SIG-M5 treated with dmso at 0.1 percent for 504 hours (cell line): ENCODE results near the gene FAM240B.

Experiments
- DNase-seq: peaks from one replicate; lab custom pipeline; 2025; ENCODE audit not compliant: unreplicated experiment; lab: John Stamatoyannopoulos, UW

The FAM240B gene

DNA sequence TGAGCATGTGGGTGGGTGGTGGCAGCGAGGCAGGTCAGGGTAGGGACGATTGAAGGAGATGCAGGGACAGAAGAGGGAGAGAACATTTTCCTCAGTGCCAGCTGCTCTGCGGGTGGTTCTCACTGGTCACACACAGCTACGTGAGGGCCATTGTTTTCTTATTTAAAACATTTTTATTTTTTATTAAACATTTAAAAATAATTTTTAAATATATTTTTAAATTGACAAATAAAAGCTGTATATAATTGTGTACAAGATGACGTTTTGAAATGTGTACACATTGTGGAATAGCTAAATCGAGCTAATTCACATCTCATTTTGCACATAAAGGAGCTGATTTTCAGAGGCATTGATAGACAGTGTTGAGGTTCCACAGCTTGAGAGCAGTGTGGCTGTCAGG lies 14.0 kb downstream of the FAM240B start:
- no peak for DNase-seq

DNA sequence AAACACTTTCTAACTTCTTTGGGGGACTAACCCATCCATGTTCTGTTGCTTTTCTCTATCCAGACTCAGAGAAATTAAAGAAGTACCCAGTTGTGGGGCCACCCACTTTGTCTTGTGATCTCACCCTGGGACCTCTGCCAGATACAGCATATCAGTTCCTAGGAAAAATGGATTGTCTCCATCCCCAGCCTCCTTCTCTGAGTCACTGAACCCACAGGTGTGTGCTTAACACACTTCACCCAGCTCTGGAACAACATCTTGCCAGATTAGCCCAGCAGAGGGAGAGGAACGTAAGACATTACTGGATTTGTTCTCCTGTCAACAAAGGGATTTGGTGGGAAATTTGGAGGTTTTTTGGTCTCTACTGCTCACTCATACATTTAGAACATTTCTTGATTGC lies 19.2 kb downstream of the FAM240B start:
- no peak for DNase-seq

DNA sequence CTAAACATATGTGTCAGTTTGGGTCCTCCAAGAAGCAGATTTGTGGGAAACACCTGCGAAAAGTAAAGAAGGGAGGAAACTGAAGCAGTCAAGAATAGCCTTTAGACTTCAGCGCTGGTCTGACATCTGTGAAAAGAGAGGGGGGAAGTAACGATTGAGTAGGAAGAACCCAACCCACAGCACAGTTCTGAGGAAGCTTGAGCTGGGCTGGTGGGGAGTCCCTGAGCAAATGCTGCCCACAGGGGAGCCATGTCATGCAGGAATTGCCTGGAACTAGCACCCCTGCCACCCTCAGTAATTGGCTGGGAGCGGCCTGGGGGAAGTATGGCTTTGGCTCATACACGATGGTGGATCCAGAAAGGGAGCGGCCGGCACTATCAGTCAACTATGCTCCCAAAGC lies 20.6 kb downstream of the FAM240B start:
- DNase-seq, result no peak

DNA sequence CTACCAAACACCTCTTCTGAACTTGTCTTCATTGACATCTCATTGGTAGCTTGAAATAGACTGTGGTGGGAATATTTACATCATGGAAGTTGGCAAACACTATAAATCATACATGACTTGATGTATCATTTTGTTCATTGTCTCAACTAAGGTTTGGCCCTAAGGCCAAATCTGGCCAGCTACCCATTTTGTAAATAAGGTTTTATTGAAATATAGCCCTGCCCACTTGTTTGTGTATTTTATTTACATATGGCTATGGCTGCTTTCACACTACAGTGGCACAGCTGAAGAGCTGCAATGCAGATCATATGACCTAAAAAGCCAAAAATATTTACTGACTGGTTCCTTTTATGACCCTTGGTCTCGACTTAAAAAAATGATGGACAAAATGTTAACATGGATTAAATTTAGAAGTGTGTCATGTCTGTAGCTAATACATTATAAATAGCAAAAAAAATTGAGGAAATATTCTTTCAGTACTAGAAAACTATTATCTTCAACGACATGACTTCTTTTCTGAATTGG lies 22.1 kb downstream of the FAM240B start:
- DNase-seq, result no peak

DNA sequence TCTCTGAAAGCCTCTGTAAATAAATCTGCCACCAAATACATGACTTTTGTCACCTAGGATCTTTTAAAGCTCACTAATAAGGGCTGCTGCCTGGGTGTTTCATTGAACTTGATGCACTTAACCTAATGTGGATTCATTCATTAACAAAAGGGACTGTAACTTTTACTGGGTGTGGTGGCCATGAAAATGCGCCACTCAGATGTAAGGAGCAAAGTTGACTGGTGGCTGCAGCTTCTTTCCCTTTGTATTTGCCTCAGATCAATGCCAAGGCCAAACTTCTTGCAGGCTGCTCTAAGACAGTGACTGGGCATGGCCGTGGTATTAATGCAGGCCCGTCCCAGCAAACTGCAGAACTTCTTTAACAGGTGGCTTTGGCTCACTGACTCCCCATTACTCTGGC lies 22.9 kb downstream of the FAM240B start:
- no peak for DNase-seq

DNA sequence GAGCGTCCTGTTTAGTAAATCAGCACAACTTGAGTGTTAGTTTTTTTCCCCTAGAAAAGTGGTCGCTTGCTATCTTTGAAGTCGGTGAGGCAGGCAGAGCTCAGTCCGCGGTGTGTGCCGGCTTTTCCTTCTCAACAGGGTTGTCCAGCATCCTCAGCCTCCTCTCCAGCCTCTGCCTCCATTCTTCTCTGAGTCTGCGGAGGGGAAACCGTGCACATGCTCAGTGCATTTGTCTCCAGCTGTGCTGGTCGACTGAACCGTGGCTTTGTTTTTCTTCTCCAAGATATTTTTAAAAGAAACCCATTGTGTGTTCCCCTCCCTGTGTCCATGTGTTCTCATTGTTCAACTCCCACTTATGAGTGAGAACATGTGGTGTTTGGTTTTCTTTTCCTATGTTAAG lies 25.3 kb downstream of the FAM240B start:
- no peak for DNase-seq

DNA sequence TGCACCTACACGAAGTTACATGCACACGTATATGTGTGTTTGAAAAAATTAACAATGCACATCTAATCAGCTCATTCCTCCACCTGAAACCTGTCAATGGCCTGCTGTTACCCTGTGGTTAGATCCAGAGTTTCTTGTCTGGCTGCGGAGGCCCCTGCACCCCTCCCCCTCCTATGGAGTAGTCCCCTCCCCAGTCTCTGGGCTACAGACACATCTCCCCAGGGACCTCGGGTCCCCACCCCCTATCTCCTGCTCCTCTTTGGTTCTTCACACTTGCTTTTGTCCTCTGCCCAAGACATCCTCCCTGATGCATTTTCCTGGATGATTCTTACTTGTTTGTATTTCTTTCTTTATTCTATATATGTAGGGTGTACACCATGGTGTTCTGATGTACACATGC lies 27.2 kb downstream of the FAM240B start:
- no peak for DNase-seq

DNA sequence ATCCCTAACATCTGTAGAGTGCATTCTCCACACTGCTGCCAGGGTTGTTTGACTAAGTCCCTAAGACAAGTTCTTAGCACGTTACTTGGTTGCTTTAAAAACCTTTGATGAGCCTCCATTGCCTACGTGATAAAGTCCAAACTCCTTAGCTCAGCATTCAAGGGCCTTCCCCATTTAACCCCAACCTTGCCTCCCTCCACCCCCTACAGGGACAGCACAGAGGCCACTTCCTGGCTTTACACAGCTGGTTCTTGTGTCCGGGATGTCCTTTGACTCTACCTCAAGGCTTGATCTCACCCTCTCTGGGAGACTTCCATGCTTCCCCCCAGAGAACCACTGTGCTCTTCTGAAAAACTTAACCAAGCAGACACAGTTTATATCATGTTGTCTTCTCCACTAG lies 29.4 kb downstream of the FAM240B start:
- no peak for DNase-seq

DNA sequence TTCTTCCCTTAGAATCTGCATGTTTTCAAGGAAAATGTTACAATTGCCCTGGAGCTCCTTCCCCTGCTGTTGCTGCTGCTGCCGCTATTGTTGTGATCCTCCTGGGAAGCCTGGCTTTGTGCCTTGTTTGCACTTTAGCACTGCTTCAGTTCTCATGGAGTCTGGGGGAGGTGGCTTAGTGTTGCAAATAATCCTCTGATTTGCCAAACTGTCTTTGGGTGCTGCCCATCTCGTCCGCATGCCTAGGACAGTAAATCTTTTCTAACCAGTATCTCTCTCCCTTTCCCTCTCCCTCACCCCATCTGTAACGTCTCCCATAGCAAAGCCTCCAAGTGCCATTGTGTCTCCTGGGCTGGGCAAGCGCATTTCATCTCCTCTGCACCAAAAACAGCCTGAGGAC lies 30.3 kb downstream of the FAM240B start:
- no peak for DNase-seq

DNA sequence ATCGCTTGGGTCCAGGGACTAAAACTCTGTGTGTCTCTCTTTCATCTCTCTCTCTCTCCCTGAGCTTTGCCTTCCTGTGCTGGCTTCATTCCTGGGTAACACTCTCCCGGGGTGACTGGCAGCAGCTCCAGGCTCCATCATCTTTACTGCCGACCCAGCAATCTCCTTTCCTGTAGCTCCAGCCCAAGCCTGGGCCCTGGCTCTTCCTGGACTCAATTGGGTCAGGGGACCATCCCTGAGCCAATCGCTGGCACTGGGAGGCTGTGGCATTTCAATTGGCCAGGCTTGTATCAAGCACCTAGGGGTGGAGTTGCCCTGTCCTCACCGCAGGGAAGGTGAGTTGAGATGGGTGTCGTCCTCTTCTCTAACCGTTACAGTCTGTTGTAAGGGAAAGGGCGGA lies 31.9 kb downstream of the FAM240B start:
- DNase-seq, result no peak

DNA sequence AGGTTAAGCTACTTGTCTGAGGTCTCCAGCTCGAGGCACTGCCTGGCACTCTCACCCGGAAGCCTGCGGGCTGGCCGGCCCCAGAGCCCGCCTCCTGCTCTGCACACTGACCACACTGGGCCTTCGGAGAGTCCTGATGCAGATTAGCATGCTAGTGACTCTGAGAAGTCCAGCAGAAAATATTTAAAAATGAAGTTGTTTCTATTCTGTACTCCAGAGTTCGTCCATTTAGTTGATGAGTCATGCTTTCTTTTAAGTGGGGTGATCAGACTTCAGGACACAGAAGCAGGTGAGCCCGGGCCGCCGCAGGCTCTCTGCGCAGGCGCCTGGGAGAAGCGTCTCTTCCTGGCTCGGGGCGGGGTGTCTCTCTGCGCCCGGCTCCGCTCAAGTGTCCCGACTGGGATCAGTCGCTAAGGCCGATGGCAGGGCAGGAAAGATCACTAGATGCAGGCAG lies 32.5 kb downstream of the FAM240B start:
- no peak for DNase-seq

DNA sequence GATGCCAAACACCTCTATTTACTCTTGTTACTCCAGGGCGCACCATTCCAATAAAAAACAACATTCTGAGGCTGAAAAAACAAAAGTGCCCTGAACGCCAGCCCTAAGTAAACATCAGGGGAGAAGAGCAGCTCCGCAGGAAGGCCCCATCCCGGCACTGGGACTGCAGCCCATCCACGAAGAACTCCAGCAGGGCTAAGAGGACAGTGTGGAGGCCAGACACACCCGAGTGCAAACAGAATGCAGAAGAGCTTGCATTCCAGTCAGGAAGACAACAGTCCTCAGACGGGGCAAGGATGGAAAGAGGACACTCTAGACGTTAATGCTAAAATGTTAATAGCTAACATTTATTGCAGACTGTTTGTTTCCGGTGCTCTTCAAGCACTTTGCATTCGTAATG lies 33.0 kb downstream of the FAM240B start:
- no peak for DNase-seq

DNA sequence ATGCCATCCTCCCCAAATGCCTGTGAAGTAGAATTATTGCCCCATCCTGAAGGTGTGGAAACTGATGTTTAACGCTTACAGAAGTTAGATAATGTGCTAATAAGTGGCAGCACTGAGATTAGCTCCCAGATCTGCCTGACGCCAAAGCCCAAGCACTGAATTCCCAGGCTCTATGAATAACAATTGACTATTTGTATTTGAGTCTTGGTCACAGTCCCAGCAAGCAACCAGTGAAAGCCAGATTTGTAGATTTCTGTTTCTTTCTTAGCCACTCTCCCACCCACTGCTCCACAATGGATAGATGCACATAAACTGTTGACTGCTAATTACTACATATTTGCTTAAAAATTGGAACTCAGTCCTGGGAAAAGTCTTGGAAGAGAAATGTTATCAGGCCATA lies 34.4 kb downstream of the FAM240B start:
- DNase-seq, result no peak

DNA sequence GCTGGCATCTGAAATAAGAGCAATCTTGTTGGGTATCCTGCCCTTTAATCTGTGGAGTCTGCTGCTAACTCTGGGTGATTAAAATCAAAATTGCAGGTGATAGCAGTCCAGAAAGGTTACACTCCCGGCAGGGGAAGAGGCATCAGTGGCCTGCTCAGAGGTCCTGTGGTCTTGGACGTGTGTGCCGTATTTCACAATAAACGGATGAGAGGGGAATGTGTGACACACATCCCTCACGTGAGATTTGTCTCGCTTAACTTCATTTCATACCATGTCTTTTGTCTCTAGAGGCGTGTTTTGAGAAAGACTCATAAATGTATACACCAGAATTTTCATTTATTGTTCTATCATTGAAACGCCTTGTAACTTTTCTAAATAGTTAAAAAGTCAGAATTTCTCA lies 36.6 kb downstream of the FAM240B start:
- DNase-seq, result no peak

DNA sequence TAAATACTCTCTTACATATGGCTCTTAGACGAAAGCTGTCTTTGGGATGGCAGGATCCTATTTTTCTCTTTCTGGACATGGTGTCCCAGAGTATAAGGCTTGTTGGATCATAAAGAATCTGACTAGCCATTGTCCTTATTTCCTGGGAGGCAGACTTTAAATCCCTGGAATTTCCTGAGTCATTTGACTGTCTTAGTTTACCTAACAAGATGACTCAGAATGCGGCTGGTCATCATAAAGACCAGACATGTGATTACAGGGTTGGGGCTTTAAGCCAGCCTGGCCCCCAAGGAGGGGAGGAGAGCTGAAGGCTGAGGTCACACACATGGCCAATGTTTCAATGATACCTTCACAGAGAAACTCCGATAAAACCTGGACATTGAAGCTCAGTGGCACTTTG lies 37.2 kb downstream of the FAM240B start:
- no peak for DNase-seq

DNA sequence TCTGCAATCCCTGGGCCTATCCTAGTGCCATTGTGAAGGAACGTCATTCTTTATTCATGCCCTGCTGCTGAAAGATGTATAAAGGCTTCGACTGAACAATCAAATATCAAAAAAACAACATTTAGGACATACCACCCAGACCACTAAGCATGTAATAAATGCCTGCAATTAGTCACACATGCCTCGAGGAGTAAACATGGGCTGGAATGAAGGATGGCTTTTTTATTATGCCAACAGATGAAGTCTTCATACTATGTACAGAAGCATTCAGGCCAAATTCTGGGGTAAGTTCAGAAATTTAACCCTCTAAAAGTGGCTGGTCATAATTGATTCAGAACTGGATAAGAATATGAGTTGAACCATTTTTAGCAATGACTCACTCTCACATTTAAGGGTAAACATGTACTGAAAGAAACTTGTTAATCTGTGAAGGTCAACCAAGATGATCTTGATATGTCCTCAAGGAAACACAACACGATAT lies 38.1 kb downstream of the FAM240B start:
- no peak for DNase-seq

DNA sequence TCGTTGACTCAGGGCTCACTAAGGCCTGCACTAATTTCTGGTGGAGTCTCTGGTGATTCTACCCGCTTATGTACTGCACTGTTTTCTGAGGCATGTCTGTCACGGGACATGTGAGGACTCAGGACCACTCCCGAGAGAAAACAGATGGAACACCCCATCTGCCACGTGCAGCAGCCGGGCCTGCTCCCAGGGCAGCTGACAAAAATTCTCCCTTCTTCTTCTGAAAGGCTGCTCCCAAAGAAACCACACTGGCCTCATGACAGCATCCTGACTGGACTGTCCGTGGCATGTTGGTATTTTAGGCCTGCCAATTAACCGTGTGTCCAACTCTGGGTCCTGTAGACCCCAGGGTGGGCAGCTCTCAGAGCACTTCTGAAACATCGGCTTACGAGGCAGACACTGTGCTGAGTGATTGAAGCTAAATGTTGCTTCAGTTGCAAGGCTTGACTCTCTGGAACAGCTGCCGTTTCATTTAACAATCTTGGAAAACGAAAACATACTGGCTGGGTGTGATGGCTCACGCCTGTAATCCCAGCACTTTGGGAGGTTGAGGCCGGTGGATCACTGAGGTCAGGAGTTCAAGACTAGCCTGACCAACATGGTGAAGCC lies 39.0 kb downstream of the FAM240B start:
- no peak for DNase-seq

DNA sequence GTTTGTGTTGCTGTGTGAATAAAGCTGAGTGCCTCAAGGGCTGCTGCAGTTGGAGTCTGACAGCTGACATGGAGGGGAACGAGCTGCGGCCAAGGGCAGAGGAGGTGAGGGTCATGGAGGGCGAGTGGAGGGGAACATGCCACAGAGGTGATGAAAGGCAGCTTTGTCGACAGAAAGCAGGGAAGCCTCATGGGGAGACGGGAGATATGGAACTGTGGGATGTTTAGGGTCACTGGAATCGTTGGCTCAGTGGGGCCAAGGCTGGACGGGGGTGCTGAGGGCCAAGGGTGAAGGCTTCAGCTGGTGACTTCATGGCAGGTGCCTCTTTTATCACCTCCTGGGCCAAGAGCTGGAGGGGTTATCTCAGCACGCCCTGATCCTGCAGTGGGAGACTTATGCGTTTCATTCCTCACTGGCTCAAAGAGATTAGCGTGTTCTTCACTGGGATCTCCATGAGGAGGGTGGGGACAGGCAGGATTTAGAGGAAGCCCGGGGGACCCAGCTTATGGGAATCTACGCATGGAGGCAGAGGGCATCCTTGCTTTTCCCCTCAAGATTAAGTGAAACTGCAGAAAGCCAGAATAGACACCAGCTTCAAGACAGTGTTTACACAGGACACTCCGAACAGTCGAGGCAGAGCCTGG lies 42.2 kb downstream of the FAM240B start:
- DNase-seq, result no peak

DNA sequence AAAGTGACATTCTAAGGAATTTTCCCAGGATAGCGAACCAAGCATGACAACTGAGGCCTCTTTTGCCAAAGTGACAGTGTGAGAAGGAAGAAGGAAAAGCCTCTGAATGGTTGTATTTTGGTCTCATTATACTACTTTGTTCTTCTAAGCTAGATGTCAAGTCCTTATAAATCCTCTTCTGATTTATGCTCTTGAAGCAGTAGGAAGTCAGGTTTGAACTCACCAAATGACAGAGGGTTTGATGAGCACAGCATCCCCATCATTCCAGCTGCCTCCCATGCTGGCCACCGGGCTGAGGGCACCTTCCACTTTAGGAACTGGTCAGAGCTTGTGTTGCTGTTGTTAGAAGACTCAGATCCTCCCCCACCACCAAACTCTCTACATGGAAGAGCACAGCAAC lies 44.1 kb downstream of the FAM240B start:
- no peak for DNase-seq

DNA sequence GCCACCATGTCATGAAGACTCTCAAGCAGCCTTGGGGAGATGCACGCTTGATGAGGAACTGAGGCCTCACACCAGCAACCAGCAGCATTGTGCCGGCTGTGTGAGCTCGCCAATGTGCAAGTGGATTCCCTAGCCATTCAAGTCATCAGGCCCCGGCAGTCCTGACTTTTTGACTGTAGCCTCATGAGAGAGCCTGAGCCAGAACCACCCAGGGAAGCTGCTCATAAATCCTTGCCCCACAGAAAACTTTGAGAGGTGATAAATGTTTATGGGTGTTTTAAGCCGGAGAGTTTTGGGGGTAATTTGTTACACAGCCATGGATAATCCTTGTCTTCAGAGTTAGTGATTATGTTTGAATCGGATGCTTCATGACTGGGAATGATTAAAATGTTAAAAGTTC lies 44.7 kb downstream of the FAM240B start:
- DNase-seq, result no peak

DNA sequence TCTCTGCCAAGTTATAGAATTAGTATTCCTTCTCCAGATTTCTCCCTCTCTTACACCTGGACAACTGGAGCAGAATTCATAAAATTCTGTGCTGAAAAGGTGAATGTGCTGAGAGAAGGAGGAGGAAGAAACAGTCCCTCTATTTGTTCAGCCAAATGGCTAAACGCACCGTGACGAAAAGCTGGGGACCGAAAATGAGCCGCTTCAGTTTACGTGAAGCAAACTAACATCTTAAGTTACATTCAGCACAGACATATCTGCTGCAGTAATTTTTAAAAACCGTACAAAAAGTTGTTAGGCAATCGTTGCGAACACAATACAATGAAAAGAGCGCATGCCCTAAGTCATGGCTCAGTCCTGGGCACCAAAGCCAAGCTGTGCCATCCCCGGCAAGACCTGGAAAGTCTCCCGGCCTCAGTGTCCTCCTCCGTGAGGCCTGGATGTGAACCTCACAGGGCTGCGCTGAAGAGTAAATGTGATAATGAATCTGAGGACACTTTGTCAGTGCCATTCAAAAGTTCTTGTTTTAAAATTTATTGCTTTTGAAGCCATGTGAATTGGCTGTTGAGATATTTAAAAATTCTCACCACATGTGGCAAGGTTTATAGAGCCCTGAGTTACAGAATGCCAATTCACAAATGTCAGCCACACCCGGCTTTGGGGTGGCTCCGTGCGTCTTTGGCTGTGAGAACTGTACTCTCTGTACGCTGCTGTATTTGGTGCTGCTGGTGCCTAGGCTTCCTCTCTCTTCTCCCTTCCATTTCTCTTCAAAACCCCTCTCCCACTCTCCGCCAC lies 46.3 kb downstream of the FAM240B start:
- no peak for DNase-seq

DNA sequence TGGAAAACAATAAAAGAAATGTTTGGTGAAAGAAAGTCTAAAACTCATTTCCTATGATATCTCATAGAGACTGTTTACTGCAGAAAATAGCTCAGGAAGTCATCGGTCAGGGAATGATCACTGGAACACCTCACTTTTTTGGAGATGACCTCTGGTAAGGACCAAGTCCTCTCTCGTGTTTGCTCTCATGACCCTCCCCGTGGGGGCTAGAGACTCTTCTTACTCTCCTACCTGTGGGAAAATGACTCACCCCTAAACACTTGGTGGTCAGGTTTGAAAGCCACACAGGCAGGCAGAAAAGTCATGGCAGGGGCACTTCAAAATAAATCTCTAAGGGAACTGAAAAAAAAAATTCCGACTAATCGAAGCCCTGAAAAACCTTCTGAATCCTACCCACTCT lies 48.2 kb downstream of the FAM240B start:
- DNase-seq, result no peak
